OCI-LY3 (cell line): ENCODE data around the gene ARID2.

ENCODE experiments used
- EZH2phosphoT487 ChIP-seq: fragments of 200-600 bp; shearing (Covaris generic); IDR thresholded peaks from 2 replicates; pipeline ENCODE4 v1.6.1; 2018; ENCODE audit warnings: antibody characterized with exemption, mixed run types, low read depth
- TF ChIP-seq, protein P1 (sequence below): fragments of 200-600, 300-600 bp; sonication (generic); IDR thresholded peaks from 2 replicates; pipeline ENCODE4 v1.5.1; 2014; ENCODE audit warnings: antibody characterized with exemption, low read length, low read depth

DNA sequence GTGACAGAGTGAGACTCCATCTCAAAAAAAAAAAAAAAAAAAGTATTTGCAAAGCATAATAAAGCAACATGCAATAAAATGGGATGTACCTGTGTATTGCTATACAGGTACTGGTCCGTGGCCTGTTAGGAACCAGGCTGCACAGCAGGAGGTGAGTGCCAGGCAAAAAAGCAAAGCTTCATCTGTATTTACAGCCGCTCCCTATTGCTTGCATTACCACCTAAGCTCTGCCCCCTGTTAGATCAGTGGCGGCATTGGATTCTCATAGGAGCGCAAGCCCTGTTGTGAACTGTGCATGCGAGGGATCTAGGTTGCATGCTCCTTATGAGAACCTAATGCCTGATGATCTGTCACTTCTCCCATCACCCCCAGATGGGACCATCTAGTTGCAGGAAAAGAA, 147.6 kb downstream of the ARID2 start:
- TF ChIP-seq, protein P1, sequence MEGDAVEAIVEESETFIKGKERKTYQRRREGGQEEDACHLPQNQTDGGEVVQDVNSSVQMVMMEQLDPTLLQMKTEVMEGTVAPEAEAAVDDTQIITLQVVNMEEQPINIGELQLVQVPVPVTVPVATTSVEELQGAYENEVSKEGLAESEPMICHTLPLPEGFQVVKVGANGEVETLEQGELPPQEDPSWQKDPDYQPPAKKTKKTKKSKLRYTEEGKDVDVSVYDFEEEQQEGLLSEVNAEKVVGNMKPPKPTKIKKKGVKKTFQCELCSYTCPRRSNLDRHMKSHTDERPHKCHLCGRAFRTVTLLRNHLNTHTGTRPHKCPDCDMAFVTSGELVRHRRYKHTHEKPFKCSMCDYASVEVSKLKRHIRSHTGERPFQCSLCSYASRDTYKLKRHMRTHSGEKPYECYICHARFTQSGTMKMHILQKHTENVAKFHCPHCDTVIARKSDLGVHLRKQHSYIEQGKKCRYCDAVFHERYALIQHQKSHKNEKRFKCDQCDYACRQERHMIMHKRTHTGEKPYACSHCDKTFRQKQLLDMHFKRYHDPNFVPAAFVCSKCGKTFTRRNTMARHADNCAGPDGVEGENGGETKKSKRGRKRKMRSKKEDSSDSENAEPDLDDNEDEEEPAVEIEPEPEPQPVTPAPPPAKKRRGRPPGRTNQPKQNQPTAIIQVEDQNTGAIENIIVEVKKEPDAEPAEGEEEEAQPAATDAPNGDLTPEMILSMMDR: no peak
- no peak for TF ChIP-seq EZH2phosphoT487
